A549 (cell line): ENCODE results near the gene ZMYND8.

ENCODE experiments used
- BHLHE40 ChIP-seq: IDR thresholded peaks from 2 replicates; pipeline ENCODE4 v1.6.1; 2012; ENCODE audit warnings: low read depth, low read length, inconsistent platforms
- CEBPB ChIP-seq, 2 experiments: fragments of >200 bp in 1 of 2; sonication (Bioruptor Twin) in 1 of 2; formaldehyde crosslinking in 1 of 2; IDR thresholded peaks; 2 replicates each; pipeline ENCODE4 v1.6.1; 2012 to 2016
- CHD2 ChIP-seq: fragments of 150-350 bp; IDR thresholded peaks from 2 replicates; pipeline ENCODE4 v1.6.1; 2014; ENCODE audit warnings: low read length; ENCODE audit not compliant: partially characterized antibody
- EP300 ChIP-seq, 2 experiments: fragments of >200 bp; sonication (Bioruptor Twin); formaldehyde crosslinking; IDR thresholded peaks; 2 replicates in 1 of 2; 3 replicates in 1 of 2; pipeline ENCODE4 v1.6.1; 2016 to 2017
- KDM1A ChIP-seq: fragments of 200-600 bp; sonication (generic); IDR thresholded peaks from 2 replicates; pipeline ENCODE4 v1.6.1; 2016; ENCODE audit warnings: low read depth, mild to moderate bottlenecking
- POLR2A ChIP-seq: IDR thresholded peaks from 2 replicates; pipeline ENCODE4 v1.6.1; 2012; ENCODE audit warnings: mild to moderate bottlenecking, low read length
- RCOR1 ChIP-seq: fragments of 150-350 bp; IDR thresholded peaks from 2 replicates; pipeline ENCODE4 v1.6.1; 2014; ENCODE audit warnings: antibody characterized with exemption, low read length, low read depth
- TF ChIP-seq, protein P1 (sequence below): fragments of >200 bp; sonication (Bioruptor Twin); formaldehyde crosslinking; IDR thresholded peaks from 3 replicates; pipeline ENCODE4 v1.5.1; 2016
- TF ChIP-seq, protein P2 (sequence below): IDR thresholded peaks from 2 replicates; pipeline ENCODE4 v1.6.1; 2012
- TF ChIP-seq, protein P3 (sequence below): fragments of 200-600 bp; sonication (generic); IDR thresholded peaks from 2 replicates; pipeline ENCODE4 v1.6.1; 2016; ENCODE audit warnings: antibody characterized with exemption, mild to moderate bottlenecking, moderate library complexity

DNA sequence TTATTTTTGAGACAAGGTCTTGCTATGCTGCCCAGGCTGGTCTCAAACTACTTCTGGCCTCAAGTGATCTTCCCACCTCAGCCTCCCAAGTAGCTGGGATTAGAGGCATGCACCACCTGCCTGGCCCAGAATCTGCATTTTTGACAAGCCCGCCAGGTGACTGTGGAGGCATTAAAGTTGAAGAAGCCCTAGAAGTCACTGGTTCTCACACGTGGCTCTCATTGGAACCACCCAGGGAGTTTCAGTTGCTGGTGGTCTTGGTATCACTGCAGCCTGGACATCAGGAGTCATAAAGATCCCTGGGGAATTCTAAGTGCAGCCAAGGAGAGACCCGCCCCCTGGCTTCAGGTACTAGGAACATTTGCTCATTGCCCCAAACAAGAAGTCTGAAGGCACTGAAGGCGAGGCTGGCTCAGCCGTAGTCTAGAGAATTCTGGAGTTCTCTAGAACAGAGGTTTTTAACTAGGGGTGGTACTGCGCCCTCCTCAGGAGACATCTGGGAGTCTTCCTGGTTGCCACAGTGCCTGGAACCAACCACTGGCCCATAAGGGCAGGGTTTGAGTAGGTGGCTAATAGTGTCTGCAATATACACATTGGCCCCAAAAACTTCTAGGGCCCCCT is 182.8 kb downstream of the ZMYND8 start:
- TF ChIP-seq CEBPB (IDR thresholded peaks at IDR 0.05) (no peak), KDM1A (no peak), BHLHE40 (no peak), POLR2A (no peak), CHD2 (no peak), RCOR1 (no peak), EP300 (IDR thresholded peaks at IDR 0.05) (no peak)
- TF ChIP-seq, protein P1, sequence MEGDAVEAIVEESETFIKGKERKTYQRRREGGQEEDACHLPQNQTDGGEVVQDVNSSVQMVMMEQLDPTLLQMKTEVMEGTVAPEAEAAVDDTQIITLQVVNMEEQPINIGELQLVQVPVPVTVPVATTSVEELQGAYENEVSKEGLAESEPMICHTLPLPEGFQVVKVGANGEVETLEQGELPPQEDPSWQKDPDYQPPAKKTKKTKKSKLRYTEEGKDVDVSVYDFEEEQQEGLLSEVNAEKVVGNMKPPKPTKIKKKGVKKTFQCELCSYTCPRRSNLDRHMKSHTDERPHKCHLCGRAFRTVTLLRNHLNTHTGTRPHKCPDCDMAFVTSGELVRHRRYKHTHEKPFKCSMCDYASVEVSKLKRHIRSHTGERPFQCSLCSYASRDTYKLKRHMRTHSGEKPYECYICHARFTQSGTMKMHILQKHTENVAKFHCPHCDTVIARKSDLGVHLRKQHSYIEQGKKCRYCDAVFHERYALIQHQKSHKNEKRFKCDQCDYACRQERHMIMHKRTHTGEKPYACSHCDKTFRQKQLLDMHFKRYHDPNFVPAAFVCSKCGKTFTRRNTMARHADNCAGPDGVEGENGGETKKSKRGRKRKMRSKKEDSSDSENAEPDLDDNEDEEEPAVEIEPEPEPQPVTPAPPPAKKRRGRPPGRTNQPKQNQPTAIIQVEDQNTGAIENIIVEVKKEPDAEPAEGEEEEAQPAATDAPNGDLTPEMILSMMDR = no peak
- TF ChIP-seq, protein P2, sequence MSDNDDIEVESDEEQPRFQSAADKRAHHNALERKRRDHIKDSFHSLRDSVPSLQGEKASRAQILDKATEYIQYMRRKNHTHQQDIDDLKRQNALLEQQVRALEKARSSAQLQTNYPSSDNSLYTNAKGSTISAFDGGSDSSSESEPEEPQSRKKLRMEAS = no peak
- TF ChIP-seq, protein P3, sequence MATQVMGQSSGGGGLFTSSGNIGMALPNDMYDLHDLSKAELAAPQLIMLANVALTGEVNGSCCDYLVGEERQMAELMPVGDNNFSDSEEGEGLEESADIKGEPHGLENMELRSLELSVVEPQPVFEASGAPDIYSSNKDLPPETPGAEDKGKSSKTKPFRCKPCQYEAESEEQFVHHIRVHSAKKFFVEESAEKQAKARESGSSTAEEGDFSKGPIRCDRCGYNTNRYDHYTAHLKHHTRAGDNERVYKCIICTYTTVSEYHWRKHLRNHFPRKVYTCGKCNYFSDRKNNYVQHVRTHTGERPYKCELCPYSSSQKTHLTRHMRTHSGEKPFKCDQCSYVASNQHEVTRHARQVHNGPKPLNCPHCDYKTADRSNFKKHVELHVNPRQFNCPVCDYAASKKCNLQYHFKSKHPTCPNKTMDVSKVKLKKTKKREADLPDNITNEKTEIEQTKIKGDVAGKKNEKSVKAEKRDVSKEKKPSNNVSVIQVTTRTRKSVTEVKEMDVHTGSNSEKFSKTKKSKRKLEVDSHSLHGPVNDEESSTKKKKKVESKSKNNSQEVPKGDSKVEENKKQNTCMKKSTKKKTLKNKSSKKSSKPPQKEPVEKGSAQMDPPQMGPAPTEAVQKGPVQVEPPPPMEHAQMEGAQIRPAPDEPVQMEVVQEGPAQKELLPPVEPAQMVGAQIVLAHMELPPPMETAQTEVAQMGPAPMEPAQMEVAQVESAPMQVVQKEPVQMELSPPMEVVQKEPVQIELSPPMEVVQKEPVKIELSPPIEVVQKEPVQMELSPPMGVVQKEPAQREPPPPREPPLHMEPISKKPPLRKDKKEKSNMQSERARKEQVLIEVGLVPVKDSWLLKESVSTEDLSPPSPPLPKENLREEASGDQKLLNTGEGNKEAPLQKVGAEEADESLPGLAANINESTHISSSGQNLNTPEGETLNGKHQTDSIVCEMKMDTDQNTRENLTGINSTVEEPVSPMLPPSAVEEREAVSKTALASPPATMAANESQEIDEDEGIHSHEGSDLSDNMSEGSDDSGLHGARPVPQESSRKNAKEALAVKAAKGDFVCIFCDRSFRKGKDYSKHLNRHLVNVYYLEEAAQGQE = no peak
